HG02970 (cell line): ENCODE measurements around the gene C1orf159.

Experiments
- ATAC-seq: cut with Tn5 transposase; IDR thresholded peaks from one replicate; pipeline ENCODE4 v1.9.1; 2021; ENCODE audit warnings: mild to moderate bottlenecking, moderate library complexity, moderate number of reproducible peaks; ENCODE audit not compliant: unreplicated experiment, low FRiP score

C1orf159 gene

GRCh38 chr1:1132956-1133750 lies 17.3 kb upstream of the C1orf159 start:
- ATAC-seq: no peak

DNA sequence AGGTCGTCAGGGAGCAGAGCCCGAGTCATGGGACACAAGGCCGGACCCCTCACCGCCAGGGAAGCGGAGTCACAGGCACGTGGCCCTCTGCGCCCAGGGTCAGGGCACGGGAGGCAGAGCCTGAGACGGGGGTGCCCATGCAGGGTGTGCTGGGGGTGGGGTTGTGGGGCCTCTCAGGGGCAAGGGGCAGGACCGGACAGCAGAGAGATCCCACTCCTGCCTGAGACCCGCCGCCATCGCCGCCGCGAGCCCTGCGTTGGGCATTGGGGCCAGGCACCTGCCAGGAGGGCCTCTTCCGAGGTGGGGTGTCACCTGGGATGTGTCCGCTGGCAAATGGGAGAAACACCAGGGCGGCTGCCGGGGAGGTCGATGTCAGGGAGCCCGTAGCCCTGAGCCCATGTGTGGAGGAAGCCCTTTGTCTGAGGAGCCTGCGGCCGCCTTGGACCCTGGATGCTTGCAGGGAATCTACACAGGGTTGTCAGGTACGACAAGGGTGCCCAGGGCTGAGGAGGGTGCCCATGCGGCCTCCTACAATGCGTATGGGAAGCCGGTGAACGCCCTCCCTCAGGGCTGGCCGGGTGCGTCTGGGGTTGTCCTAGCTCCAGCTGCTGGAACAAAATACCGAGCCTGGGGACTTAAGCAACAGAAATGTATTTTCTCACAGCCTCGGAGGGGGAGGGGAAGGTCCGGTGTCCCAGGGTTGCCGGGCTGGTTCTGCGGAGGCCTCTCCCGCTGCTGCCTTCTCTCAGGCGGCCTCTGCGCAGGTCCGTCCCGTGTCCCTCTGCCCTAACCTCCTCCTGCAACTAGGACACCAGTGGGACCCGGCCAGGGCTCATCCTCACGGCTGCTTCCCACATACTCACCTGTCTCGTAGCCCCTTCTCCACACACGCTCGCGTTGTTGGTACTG lies 16.4 kb upstream of the C1orf159 start:
- ATAC-seq: no peak

GRCh38 chr1:1130206-1131120 lies 14.6 kb upstream of the C1orf159 start:
- no peak for ATAC-seq

DNA sequence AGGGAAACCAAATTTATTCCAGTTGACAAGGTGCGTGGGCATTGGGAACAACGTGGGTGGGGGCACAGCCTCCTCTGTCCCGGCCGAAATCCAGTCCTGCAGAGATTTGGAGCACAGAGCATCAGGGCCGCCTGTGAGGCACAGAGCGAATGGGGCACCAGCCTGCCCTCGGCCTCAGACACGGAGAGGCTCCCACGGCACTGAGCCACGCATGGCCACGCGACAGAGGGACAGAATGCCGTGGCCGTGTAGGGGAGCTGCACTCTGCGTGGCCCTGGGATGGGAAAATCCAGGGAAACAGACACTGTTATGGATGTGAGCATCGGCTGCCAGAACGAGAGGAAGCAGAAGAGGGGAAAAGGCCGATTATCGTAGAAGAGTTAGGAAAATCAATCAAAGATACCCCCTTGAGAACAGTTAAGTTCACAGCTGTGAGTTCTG lies 13.5 kb upstream of the C1orf159 start:
- no peak for ATAC-seq

DNA sequence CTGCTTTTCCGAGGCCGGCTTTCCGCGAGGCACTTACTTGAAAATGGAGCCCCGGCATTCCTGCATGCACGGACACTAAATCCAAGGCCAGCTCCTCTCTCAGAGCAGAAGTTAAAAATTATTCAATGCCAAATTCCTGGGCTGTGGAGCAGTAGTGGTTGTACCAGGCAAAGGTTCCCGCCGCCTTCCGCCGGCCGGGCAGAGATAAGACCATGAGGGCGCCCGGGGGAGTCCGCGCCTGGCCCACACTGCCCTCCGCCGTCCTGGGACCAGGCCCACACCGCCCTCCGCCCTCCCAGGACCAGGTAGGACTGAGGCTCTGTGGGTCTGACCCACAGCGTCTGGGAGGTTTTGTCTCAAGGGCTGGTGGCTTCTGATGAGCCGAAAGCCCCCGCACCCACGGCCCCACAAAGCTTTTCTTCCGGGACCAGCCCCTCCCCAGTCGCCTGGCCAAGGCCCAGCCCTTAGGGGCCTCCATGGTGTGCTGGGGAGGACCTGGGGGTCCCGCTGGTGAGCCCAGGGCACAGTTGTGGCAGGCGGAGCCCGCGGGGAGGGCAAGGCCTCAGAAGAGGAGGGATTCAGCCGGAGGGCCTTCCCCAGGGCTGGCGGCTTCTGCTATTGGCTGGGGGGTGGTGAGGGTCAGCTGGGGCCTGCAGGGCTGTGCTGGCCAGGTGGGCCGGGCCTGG lies 12.7 kb upstream of the C1orf159 start:
- no peak for ATAC-seq

GRCh38 chr1:1127551-1128451 lies 11.9 kb upstream of the C1orf159 start:
- no peak for ATAC-seq

- no peak for ATAC-seq
Measured at GRCh38 chr1:1125945-1126344, 10.1 kb upstream of the C1orf159 start.

DNA sequence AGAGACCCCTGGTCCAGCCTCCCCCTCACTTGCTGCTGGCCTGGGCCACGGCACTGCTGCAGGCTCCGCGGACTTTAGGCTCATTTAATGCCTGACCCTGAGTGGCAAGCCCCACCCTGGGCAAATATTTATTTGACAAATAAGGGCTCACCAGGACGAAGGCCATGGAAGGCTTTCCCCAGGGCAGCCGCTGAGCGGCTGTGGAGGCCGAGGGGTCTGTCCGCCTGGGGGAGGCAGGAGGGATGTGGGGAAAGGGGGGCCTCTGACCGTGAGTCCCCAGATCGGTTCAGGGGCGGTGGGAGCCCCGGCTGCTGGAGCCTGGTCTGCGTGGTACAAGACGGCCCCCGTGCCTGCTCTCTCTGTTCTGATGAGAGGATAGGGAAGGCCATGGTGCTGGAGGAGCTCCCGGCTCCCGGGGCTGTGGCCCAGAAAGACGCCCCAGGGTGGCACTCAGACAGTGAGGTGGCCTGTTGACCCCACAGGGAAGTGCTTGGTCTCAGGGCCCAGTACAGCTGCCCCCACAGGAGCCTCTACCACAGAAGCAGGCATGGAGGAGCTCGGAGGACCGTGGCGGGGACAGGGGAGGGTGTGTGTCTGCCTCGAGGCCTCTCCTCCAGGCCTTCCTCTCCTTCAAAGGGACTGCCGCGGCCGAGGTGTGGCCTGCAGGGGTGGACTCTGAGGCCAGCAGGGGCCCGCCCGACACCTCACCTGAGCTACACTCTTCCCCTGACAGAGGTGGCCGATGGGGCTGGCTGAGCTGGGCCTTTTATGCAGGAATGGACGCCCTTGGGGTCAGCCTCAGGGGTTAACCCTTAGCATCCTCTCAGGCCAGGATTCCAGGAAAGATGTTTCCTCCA lies 9.1 kb upstream of the C1orf159 start:
- ATAC-seq: no peak

GRCh38 chr1:1124508-1124785 lies 8.6 kb upstream of the C1orf159 start:
- ATAC-seq: no peak

GRCh38 chr1:1123581-1124507 lies 8.0 kb upstream of the C1orf159 start:
- no peak for ATAC-seq

- ATAC-seq: no peak
Measured at GRCh38 chr1:1122981-1123480, 7.1 kb upstream of the C1orf159 start.

DNA sequence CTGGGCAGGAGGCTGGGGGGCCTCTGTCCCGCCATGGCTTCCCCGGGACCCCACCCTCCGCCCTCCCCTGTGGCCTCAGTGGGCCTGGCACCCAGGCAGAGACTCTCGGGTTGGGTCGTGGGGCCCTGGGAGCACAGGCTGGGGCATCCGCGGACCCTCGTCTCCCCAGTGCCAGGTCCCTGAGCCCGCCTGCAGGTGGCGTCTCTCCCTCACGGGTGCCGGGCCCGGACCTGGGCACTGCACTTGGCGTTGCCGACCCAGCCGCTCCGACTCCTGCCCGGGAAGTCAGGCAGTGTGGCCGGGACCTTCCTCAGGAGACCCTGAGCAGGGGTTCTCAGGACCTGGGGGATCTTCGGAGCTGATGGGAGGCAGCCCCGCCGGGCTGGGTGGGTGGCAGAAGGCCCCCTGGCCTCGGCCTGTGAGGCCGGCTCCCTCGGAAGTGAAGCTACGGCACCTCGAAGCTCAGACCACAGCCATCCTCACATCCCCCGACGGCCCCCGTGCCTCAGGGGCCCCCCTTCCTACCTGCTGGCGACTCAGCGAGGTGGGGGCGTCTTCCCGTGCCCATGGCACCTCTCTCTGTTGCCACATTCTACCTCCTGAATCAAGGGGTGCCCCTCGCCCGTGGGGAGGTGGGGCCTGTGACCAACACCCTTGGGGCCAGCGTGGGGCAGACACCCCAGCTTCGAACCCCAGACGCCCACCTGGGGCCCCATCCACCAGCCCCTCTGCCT lies 6.4 kb upstream of the C1orf159 start:
- ATAC-seq: no peak

- no peak for ATAC-seq
Measured at GRCh38 chr1:1121611-1122077, 5.8 kb upstream of the C1orf159 start.

- ATAC-seq: no peak
Measured at GRCh38 chr1:1120866-1121591, 5.1 kb upstream of the C1orf159 start.

DNA sequence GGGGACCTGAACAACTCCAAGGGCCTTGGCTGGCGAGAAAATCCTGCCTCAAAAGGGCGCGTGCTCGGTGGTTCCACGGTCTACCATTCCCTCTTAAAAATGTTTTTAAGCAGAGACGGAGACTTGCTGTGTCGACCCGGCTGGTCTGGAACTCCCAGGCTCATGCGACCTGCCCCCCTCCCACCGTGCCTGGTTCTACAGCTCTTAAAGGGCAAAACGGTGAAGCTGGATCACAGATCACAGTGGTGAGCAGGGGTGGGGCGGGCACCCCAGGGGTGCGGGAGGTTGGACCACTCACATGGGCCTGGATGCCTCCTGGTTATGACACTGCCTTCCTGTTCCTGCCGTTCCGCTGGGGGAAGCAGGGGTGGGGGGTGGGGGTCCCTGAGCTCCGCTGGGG lies 4.2 kb upstream of the C1orf159 start:
- no peak for ATAC-seq
